Stimulated activated CD4-positive, alpha-beta T cell treated with anti-CD3 and anti-CD28 coated beads, Interleukin-1b, Interleukin-23, amount 100 ng/mL, for 48 hours (primary cell): Measurements from ENCODE around the gene GDPD3.
"Not testable (repeated sequence)": the region's sequence is repeated elsewhere in the genome, so short reads cannot be mapped to it uniquely, and the experiment has no call there.

ENCODE experiments used
- DNase-seq: peaks from one replicate; pipeline ENCODE4 v3.0.0-alpha.2; 2020

The GDPD3 gene

GRCh38 chr16:30113031-30113710, at the start of gene GDPD3:
Gene GDPD3 (minus strand): TSS chr16:30113537. CDS start chr16:30113478, 59 bp downstream.
- no peak for DNase-seq

GRCh38 chr16:30157214-30157613, 43.9 kb upstream of the GDPD3 start:
- no peak for DNase-seq

- DNase-seq, result no peak
These were observed 41.9 kb upstream of the GDPD3 start for GRCh38 chr16:30155188-30155587.

GRCh38 chr16:30152517-30152916, 39.2 kb upstream of the GDPD3 start:
- DNase-seq, result no peak

- DNase-seq, result no peak
These were observed 37.8 kb upstream of the GDPD3 start for GRCh38 chr16:30151091-30151490.

- no peak for DNase-seq
These were observed 36.1 kb upstream of the GDPD3 start for GRCh38 chr16:30149250-30149930.

GRCh38 chr16:30147843-30148510, 34.6 kb upstream of the GDPD3 start:
- DNase-seq, result no peak

GRCh38 chr16:30145657-30146056, 32.3 kb upstream of the GDPD3 start:
- no peak for DNase-seq

GRCh38 chr16:30144917-30145316, 31.6 kb upstream of the GDPD3 start:
- no peak for DNase-seq

GRCh38 chr16:30144017-30144416, 30.7 kb upstream of the GDPD3 start:
- DNase-seq, result no peak

GRCh38 chr16:30143347-30143702, 30.0 kb upstream of the GDPD3 start:
- DNase-seq, result no peak

GRCh38 chr16:30142672-30143346, 29.5 kb upstream of the GDPD3 start:
- no peak for DNase-seq

GRCh38 chr16:30141750-30142149, 28.4 kb upstream of the GDPD3 start:
- DNase-seq, result no peak

- DNase-seq, result no peak
These were observed 26.5 kb upstream of the GDPD3 start for GRCh38 chr16:30139583-30140481.

GRCh38 chr16:30137897-30138296, 24.6 kb upstream of the GDPD3 start:
- no peak for DNase-seq

GRCh38 chr16:30136971-30137605, 23.8 kb upstream of the GDPD3 start:
- DNase-seq, result no peak

- DNase-seq, result no peak
These were observed 19.3 kb upstream of the GDPD3 start for GRCh38 chr16:30132591-30132990.

GRCh38 chr16:30131869-30132475, 18.6 kb upstream of the GDPD3 start:
- DNase-seq, result no peak

GRCh38 chr16:30127993-30128392, 14.7 kb upstream of the GDPD3 start:
- no peak for DNase-seq

GRCh38 chr16:30125690-30126089, 12.4 kb upstream of the GDPD3 start:
- DNase-seq, result not testable (repeated sequence)

- no peak for DNase-seq
These were observed 11.6 kb upstream of the GDPD3 start for GRCh38 chr16:30124985-30125379.
